Amniotic stem cell (primary cell): ENCODE results near the gene GBP6.
"Not testable (repeated sequence)": the region's sequence is repeated elsewhere in the genome, so short reads cannot be mapped to it uniquely, and the experiment has no call there.

Experiments used
- DNase-seq: peaks from one replicate; lab custom pipeline; 2025; lab: John Stamatoyannopoulos, UW

Gene GBP6

DNA sequence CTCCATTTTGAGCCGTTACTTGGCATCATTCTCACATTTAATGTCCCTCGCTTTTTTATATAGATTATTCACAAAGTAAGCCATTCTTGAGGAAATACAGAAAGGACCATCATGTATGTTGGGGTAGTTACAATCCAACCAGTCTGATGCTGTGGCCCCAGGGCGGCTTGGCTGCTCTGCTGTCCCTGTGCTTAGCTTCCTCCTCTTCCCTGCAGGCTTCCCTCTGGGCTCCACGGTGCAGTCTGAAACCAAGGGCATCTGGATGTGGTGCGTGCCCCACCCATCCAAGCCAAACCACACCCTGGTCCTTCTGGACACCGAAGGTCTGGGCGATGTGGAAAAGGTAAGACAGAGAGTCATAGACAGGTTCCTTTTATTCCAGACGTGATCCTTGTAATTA, 5.5 kb downstream of the GBP6 start:
- DNase-seq: no peak

GRCh38 chr1:89373810-89374209, 10.0 kb downstream of the GBP6 start:
- not testable (repeated sequence) for DNase-seq

DNA sequence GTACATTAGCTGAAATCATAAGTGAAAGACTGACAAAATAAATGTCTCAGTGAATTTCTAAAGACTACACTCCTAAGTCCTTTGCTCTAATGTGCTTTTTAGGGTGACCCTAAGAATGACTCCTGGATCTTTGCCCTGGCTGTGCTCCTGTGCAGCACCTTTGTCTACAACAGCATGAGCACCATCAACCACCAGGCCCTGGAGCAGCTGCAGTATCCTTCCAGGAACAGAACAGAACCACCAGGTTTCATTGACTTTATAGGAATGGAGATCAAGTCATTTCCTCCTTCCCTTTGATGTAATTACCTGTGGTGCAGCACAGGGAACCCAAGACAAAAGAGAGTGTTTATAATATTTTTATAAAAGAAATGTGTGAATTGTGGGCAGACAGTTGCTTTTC, 14.1 kb downstream of the GBP6 start:
- no peak for DNase-seq

GRCh38 chr1:89381618-89382017, 17.8 kb downstream of the GBP6 start:
- DNase-seq: no peak

DNA sequence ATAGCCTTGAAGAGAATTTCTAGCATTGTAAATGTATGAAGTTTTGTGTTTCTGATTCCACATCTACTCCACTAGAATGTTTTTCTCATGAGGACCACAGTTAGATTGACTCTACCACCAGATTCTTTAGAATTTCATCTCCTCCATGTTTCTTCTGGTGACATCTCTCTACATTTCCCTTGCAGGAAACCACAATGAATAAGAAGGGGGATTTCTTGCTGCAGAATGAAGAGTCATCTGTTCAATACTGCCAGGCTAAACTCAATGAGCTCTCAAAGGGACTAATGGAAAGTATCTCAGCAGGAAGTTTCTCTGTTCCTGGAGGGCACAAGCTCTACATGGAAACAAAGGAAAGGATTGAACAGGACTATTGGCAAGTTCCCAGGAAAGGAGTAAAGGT, 18.6 kb downstream of the GBP6 start:
- DNase-seq: no peak

- DNase-seq: no peak
These were observed 19.3 kb downstream of the GBP6 start for GRCh38 chr1:89383185-89383584.

DNA sequence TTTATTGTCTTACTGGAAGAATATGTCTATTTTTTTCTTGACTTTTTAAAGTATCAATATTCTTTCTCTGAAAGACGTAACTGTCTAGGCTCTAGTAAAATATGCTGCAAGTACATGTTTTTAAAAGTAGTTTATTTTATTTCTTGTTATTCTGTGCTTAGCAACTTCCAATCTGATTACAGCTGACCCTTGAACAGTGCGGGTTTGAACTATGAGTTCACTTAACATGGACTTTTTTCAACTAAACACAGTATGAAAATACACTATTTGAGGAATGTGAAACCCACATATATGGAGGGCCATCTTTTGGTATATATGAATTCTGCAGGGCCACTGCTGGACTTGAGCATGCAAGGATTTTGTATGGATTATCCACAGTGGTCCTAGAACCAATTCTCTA, 26.8 kb downstream of the GBP6 start:
- DNase-seq: no peak

GRCh38 chr1:89391686-89392085, 27.8 kb downstream of the GBP6 start:
- no peak for DNase-seq

GRCh38 chr1:89394851-89395250, 31.0 kb downstream of the GBP6 start:
- DNase-seq: no peak

DNA sequence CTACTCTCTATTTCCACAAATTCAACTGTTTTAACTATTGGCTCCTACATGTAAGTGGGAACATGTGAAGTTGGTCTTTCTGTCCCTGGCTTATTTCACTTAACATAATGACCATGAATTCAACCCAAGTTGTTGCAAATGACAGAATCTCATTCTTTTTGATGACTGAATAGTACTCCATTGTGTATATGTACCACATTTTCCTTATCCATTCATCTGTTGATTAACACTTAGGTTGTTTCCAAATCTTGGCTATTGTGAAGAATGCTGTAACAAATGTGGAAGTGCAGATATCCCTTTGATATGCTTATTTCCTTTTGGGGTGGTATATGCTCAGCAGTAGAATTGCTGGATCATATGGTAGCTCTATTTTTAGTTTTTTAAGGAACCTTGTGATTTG, 33.0 kb downstream of the GBP6 start:
- no peak for DNase-seq

DNA sequence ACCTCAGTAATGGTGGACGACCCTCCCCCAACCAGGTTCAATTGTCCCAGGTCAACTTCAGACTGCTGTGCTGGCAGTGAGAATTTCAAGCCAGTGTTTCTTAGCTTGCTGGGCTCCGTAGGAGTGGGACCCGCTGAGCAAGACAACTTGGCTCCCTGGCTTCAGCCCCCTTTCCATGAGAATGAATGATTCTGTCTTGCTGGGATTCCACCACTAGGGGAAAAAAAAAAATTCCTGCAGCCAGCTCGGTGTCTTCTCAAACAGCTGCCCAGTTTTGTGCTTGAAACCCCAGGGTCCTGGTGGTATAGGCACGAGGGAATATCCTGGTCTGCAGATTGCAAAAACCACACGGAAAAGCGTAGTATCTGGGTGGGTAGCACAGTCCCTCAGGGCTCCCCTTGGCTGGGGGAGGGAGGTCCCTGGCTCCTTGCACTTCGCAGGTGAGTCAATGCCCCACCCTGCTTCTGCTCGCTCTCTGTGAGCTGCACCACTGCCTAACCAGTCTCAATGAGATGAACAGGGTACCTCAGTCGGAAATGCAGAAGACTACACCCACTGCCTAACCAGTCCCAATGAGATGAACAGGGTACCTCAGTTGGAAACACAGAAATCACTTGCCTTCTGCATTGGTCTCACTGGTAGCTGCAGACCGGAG, 41.5 kb downstream of the GBP6 start:
- no peak for DNase-seq

- DNase-seq: no peak
These were observed 43.5 kb downstream of the GBP6 start for GRCh38 chr1:89407360-89407759.

- not testable (repeated sequence) for DNase-seq
These were observed 43.9 kb downstream of the GBP6 start for GRCh38 chr1:89407768-89408167.

GRCh38 chr1:89425056-89425455, 61.2 kb downstream of the GBP6 start:
- no peak for DNase-seq

DNA sequence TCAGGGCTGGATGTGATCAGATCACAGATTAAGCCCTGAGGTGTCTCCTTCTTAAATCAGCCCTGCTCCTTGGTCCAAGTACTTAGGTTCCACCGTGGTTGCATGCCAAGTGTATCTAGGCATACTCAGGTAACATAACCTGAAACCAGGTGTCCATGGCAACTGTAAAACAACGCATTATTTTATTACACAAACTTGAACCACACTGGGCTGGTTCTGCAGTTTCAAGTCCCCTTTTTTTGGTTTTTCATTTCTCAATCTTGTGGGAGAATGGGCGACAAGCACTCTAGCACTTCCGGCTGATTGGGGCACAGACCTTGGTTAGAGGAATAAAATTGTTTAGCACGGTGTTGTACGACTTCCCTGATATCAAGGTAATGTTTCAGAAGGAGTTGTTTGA, 65.2 kb downstream of the GBP6 start:
- no peak for DNase-seq

DNA sequence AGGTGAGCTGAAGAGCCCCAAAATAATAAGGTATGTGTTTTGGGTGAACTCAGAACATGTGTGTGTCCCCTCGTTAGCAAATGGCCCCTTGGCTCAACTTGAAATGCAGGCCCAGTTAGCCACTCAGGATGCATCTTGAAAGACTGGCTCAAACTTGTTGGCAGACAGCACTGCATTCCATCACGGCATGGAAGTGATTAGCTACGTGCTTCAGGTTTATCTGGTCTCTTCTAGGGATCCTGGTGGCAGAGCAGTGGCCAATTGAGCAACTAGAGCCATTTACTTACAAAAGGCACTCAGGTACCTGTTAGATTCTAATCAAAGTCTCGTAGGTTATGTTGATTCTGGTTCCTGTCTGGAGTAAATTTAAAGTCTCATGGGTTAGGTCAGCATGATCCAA, 65.8 kb downstream of the GBP6 start:
- not testable (repeated sequence) for DNase-seq

DNA sequence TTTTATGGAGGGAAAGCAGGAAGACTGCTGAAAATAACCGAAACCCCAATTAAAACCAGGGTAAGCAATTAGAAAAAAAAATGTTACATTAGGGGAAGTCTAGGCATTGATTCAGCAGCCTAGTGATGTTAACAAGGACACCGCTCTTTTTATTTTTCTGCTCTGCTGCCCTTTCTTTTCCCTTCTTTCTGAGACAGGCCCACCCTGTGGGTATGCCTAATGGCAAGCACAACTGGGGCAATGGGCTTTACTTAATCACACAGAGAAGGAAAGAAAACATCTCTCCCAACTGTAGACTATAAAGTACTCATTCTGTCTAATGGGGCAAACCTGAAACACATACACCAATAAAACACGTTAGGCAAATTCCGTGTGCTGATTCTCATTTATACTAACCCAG, 69.6 kb downstream of the GBP6 start:
- DNase-seq: no peak

- DNase-seq: not testable (repeated sequence)
These were observed 70.4 kb downstream of the GBP6 start for GRCh38 chr1:89434058-89434780.
